ENCODE measurements around the gene CD55.
A peak's percentile ranks its signal among the peaks of the same experiment; 100 is the strongest.

CD55 gene

DNA sequence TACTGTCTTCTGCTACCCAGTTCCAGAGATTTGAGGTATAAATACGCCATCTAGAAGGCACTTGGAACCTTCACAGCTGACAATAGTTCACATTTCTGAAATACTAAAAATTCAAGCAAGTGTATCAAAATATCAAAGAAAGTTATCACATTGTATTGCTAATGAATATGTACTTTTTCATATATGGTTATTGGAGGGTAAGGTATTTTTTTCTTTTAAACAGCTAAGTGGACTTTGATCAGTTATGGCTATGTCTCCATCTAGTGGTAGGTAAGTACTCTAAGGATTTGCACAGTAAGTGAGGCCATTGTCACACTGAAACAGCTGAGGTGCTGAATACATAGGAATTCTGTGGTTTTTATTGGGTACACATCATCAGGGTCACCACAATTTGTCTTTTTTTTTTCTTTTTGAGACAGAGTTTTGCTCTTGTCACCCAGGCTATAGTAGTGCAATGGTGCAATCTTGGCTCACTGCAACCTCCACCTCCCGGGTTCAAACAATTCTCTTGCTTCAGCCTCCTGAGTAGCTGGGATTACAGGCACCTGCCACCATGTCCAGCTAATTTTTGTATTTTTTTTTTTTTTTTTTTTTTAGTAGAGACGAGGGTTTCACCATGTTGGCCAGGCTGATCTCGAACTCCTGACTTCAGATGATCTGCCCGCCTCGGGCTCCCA, 83.5 kb downstream of the CD55 start:
- FAIRE-seq (peak; percentile 86), DNase-seq (ENCODE audit: insufficient read length, low spot score) (peak; percentile 39)
- TF ChIP-seq PAX5 (IDR thresholded peaks at IDR 0.05; ENCODE audit: insufficient read depth, low read length, severe bottlenecking) (no peak), POLR2AphosphoS5 (IDR thresholded peaks at IDR 0.05; ENCODE audit: low read depth, low read length) (no peak), POLR2A (IDR thresholded peaks at IDR 0.05; ENCODE audit: low read depth, low read length) (no peak), SPI1 (IDR thresholded peaks at IDR 0.05; ENCODE audit: low read depth, low read length) (no peak), TAF1 (IDR thresholded peaks at IDR 0.05; ENCODE audit: low read depth, low read length) (no peak), POU2F2 (IDR thresholded peaks at IDR 0.05; ENCODE audit: low read depth, low read length) (no peak)

DNA sequence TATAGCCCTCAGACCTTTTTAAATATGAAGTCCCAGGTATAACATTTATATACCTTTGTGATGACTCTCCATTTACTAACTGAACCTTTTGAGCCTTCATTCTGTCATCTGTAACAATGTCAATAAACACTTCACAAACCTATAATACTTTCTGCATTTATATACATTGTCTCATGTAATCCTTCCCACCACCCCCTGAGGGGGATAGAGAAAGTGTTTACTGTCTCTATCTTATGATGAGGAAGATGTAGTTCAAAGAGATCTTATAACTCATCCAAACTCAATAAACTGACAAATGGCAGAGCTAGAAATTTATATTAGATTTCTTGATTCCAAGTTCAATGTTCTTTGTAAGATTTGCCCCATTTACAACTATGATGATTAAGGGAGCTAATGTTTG, 84.3 kb downstream of the CD55 start:
- DNase-seq (ENCODE audit: insufficient read length, low spot score), result no peak
- TF ChIP-seq POLR2AphosphoS5 (IDR thresholded peaks at IDR 0.05; ENCODE audit: low read depth, low read length), result no peak
- TF ChIP-seq TAF1 (IDR thresholded peaks at IDR 0.05; ENCODE audit: low read depth, low read length), result no peak
- no peak for TF ChIP-seq POLR2A (IDR thresholded peaks at IDR 0.05; ENCODE audit: low read depth, low read length)
- no peak for TF ChIP-seq PAX5 (IDR thresholded peaks at IDR 0.05; ENCODE audit: insufficient read depth, low read length, severe bottlenecking)
- TF ChIP-seq SPI1 (IDR thresholded peaks at IDR 0.05; ENCODE audit: low read depth, low read length), result no peak
- TF ChIP-seq POU2F2 (IDR thresholded peaks at IDR 0.05; ENCODE audit: low read depth, low read length), result no peak
- no peak for FAIRE-seq

- TF ChIP-seq SPI1 (IDR thresholded peaks at IDR 0.05; ENCODE audit: low read depth, low read length) (no peak), PAX5 (IDR thresholded peaks at IDR 0.05; ENCODE audit: insufficient read depth, low read length, severe bottlenecking) (no peak), POLR2A (IDR thresholded peaks at IDR 0.05; ENCODE audit: low read depth, low read length) (no peak), POU2F2 (IDR thresholded peaks at IDR 0.05; ENCODE audit: low read depth, low read length) (no peak), POLR2AphosphoS5 (IDR thresholded peaks at IDR 0.05; ENCODE audit: low read depth, low read length) (no peak), TAF1 (IDR thresholded peaks at IDR 0.05; ENCODE audit: low read depth, low read length) (no peak)
- FAIRE-seq (peak; percentile 48), DNase-seq (ENCODE audit: insufficient read length, low spot score) (no peak)
Observed at GRCh38 chr1:207407655-207408260, 86.3 kb downstream of the CD55 start.

All from GM12891 (cell line).